Smooth muscle cell (in vitro differentiated cells): Measurements from ENCODE around the gene AAR2. TPM values are rescaled to one million over a fixed set of nuclear protein-coding genes. Genes with fewer than 3 reads are reported as not detected.

Experiments
- DNase-seq: peaks from one replicate; lab custom pipeline; 2025; ENCODE audit not compliant: unreplicated experiment; lab: John Stamatoyannopoulos, UW
- H2AFZ ChIP-seq: fragments of 200-600 bp; sonication (generic); 2 replicates; pipeline ENCODE4 v1.6.0; 2016; ENCODE audit warnings: antibody characterized with exemption, low read depth, mild to moderate bottlenecking
- H3F3A ChIP-seq: fragments of 200-600 bp; sonication (generic); 2 replicates; pipeline ENCODE4 v1.6.0; 2017; ENCODE audit warnings: antibody characterized with exemption, low read depth
- H3K27ac ChIP-seq: fragments of 200-600 bp; sonication (generic); 2 replicates; pipeline ENCODE4 v1.5.1; 2016; ENCODE audit warnings: low read depth, mild to moderate bottlenecking
- H3K27me3 ChIP-seq: fragments of 200-600 bp; sonication (generic); 2 replicates; pipeline ENCODE4 v1.6.1; 2016; ENCODE audit warnings: low read depth, mild to moderate bottlenecking
- H3K36me3 ChIP-seq: fragments of 200-600 bp; sonication (generic); 2 replicates; pipeline ENCODE4 v1.5.1; 2016; ENCODE audit warnings: low read depth
- H3K4me1 ChIP-seq: fragments of 200-600 bp; sonication (generic); 2 replicates; pipeline ENCODE4 v1.5.1; 2016; ENCODE audit warnings: low read depth
- H3K4me2 ChIP-seq: fragments of 200-600 bp; sonication (generic); 2 replicates; pipeline ENCODE4 v1.6.0; 2016; ENCODE audit warnings: mild to moderate bottlenecking
- H3K4me3 ChIP-seq: fragments of 200-600 bp; sonication (generic); 2 replicates; pipeline ENCODE4 v1.5.1; 2016; ENCODE audit warnings: mild to moderate bottlenecking
- H3K79me2 ChIP-seq: fragments of 200-600 bp; sonication (generic); 2 replicates; pipeline ENCODE4 v1.6.0; 2016; ENCODE audit warnings: low read depth, mild to moderate bottlenecking
- H3K9ac ChIP-seq: fragments of 200-600 bp; sonication (generic); 2 replicates; pipeline ENCODE4 v1.6.0; 2016; ENCODE audit warnings: low read depth
- H3K9me3 ChIP-seq: fragments of 200-600 bp; sonication (generic); replicated peaks from 2 replicates; pipeline ENCODE4 v1.5.1; 2016; ENCODE audit warnings: low read depth
- H4K20me1 ChIP-seq: fragments of 200-600 bp; sonication (generic); 2 replicates; pipeline ENCODE4 v1.6.0; 2016; ENCODE audit warnings: low read depth
- WGBS: methylation state at CpG from one replicate; pipeline ENCODE4 v1.1.7; 2016; ENCODE audit warnings: low lambda C conversion rate; 5-methylcytosine and 5-hydroxymethylcytosine counted together
- polyA plus RNA-seq: library from polyadenylated mRNA; unstranded; fragments of >200 nt; fragmentation: Nextera tagmentation; extraction: Ambion mirVana; gene quantifications from 2 replicates; pipeline ENCODE4 v1.2.1, GENCODE V29; 2016
- total RNA-seq: library from RNA; depleted of rRNA; stranded (reverse); fragments of >200 nt; gene quantifications from 2 replicates; pipeline ENCODE4 v1.2.3, GENCODE V29; 2014
- TF ChIP-seq, protein P1 (sequence below): fragments of 200-600 bp; sonication (generic); IDR thresholded peaks from 2 replicates; pipeline ENCODE4 v1.5.1; 2017; ENCODE audit warnings: borderline replicate concordance, mild to moderate bottlenecking, antibody characterized with exemption; ENCODE audit not compliant: insufficient read depth, poor library complexity, severe bottlenecking

Gene AAR2
- total and polyA plus RNA-seq, 2 experiments from 2014 or later, result 25.9 to 37.5 TPM

DNA sequence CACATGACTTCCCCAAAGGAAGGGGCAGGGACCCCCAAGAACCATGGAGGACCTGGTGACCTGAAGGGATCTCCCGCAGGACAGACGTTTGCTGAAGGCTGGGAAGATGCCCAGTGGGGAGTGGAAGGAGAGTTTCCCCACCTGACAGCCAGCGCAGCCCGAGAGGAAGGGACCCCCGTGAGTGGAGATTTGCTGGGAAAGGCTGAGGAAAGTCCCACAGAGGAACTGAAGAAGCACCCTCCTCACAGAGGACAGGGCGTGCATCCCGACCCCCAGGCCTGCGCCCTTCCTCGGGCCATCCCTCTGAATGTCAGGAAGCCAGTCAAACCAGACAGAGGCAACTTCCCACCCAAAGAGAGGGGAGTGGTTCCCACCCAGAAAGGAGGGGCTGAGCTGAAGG lies 29.6 kb upstream of the AAR2 start:
- Histone ChIP-seq H3K4me1 (no peaks in the 10 kb centered on the region), H3K4me3 (no peak overlapping the region), H3K36me3 (no peaks in the 10 kb centered on the region), H3K79me2 (no peaks in the 10 kb centered on the region), H3F3A (no peaks in the 10 kb centered on the region), H3K9ac (no peak overlapping the region), H3K9me3 (no peaks in the 10 kb centered on the region), H4K20me1 (no peaks in the 10 kb centered on the region), H3K27me3 (no peaks in the 10 kb centered on the region), H3K4me2 (no peak overlapping the region), H2AFZ (no peak overlapping the region), H3K27ac (no peak overlapping the region)
- no peak for DNase-seq
- TF ChIP-seq, protein P1, sequence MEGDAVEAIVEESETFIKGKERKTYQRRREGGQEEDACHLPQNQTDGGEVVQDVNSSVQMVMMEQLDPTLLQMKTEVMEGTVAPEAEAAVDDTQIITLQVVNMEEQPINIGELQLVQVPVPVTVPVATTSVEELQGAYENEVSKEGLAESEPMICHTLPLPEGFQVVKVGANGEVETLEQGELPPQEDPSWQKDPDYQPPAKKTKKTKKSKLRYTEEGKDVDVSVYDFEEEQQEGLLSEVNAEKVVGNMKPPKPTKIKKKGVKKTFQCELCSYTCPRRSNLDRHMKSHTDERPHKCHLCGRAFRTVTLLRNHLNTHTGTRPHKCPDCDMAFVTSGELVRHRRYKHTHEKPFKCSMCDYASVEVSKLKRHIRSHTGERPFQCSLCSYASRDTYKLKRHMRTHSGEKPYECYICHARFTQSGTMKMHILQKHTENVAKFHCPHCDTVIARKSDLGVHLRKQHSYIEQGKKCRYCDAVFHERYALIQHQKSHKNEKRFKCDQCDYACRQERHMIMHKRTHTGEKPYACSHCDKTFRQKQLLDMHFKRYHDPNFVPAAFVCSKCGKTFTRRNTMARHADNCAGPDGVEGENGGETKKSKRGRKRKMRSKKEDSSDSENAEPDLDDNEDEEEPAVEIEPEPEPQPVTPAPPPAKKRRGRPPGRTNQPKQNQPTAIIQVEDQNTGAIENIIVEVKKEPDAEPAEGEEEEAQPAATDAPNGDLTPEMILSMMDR, result no peak
- 99% methylated on average over 9 of the region's 9 CpGs for WGBS

DNA sequence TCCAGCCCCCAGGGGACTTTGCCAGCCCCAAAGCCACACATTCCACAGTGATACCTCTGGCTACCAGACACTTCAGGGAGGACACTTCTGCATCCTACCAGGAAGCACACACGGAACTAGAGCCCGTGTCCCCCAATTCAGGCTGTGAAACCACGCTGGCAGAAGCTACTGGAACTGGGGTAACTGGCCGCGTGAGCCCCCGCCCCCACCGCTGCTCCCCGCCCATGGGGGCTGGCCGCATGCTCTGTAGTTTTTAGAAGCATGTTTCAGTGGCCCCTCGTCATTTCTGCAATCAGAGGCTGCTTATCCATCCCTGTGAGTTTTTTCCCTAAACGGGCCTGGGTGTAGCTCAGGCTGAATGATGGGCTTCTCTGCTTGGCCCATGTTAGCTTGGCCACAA lies 28.7 kb upstream of the AAR2 start:
- H2AFZ ChIP-seq, result no peak overlapping the region
- H3K9me3 ChIP-seq, result no peaks in the 10 kb centered on the region
- no peaks in the 10 kb centered on the region for H3K4me1 ChIP-seq
- no peak overlapping the region for H3K9ac ChIP-seq
- no peaks in the 10 kb centered on the region for H3K79me2 ChIP-seq
- H4K20me1 ChIP-seq, result no peaks in the 10 kb centered on the region
- H3K4me3 ChIP-seq, result no peak overlapping the region
- no peak for DNase-seq
- H3K4me2 ChIP-seq, result no peak overlapping the region
- 94% methylated on average over 11 of the region's 11 CpGs for WGBS
- TF ChIP-seq, protein P1, result no peak
- no peaks in the 10 kb centered on the region for H3K36me3 ChIP-seq
- no peak overlapping the region for H3K27ac ChIP-seq
- H3K27me3 ChIP-seq, result no peaks in the 10 kb centered on the region
- no peaks in the 10 kb centered on the region for H3F3A ChIP-seq

DNA sequence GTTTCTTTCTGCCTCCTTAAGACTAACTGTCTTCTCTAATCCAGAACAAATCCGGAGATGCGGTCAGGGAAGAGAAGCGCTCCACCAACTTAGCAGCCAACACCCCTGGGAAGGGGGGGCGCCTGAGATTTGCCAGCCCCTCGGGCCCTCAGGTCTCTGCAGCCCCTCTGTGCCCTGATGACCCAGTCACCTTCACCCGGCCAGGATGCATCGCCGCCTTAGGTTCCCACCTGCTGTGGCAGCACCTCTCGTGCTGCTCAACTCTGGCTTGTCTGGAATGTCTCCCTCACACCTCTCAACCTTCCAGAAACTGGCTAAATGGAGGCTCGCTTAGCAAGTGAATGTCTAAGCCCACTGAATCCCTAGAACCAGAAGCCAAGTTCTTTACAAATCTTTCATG lies 28.0 kb upstream of the AAR2 start:
- TF ChIP-seq, protein P1, result no peak
- no peak for DNase-seq
- Histone ChIP-seq H3K36me3 (no peaks in the 10 kb centered on the region), H3K4me3 (no peak overlapping the region), H2AFZ (no peak overlapping the region), H4K20me1 (no peaks in the 10 kb centered on the region), H3K9me3 (no peaks in the 10 kb centered on the region), H3K9ac (no peak overlapping the region), H3F3A (no peaks in the 10 kb centered on the region), H3K27ac (no peak overlapping the region), H3K4me2 (no peak overlapping the region), H3K4me1 (no peaks in the 10 kb centered on the region), H3K79me2 (no peaks in the 10 kb centered on the region), H3K27me3 (no peaks in the 10 kb centered on the region)
- 92% methylated on average over 10 of the region's 10 CpGs for WGBS

DNA sequence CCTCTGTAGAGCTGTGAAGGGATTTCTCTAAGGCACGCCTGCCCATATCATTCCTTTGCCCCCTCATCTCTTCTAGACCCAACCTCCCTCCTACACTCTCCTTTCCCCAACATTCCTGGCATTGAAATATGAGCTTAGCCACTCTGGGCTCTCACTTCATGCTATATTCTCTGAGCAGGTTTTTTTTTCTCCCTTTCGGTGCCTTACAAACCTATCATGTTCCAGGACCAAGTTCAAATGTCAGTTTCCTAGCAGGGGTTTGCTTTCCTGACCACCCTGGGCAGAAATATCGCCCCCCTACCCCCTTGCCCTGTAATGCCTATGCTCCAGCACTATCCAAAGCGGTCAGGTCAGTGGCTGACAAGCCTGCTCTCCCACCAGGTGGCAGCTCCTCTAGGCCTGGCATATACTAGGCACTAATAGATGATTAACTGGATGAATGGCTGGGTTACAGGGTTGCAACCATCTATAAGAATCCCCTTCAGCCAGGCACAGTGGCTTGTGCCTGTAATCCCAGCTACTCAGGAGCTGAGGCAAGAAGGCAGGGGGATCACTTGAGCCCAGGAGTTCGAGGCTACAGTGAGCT lies 25.7 kb upstream of the AAR2 start:
- 82% methylated on average over 5 of the region's 5 CpGs for WGBS
- H3K79me2 ChIP-seq, result no peaks in the 10 kb centered on the region
- no peaks in the 10 kb centered on the region for H3F3A ChIP-seq
- no peaks in the 10 kb centered on the region for H3K27me3 ChIP-seq
- H3K27ac ChIP-seq, result no peak overlapping the region
- no peaks in the 10 kb centered on the region for H3K4me1 ChIP-seq
- TF ChIP-seq, protein P1, result no peak
- H3K4me3 ChIP-seq, result no peak overlapping the region
- no peaks in the 10 kb centered on the region for H3K9me3 ChIP-seq
- no peak overlapping the region for H2AFZ ChIP-seq
- no peaks in the 10 kb centered on the region for H4K20me1 ChIP-seq
- no peak for DNase-seq
- H3K9ac ChIP-seq, result no peak overlapping the region
- no peaks in the 10 kb centered on the region for H3K36me3 ChIP-seq
- H3K4me2 ChIP-seq, result no peak overlapping the region
